KMS-11 (cell line): ENCODE results near the gene GPR153.

ENCODE experiments used
- H2AFZ ChIP-seq: fragments of 200-600 bp; sonication (generic); 2 replicates; pipeline ENCODE4 v1.6.1; 2016; ENCODE audit warnings: antibody characterized with exemption, mixed run types, low read depth
- H3K27ac ChIP-seq: fragments of 200-600 bp; sonication (generic); 2 replicates; pipeline ENCODE4 v1.6.1; 2016; ENCODE audit warnings: mild to moderate bottlenecking, mixed run types
- H3K27me3 ChIP-seq: fragments of 200-600 bp; sonication (generic); 2 replicates; pipeline ENCODE4 v1.6.1; 2017; ENCODE audit warnings: mild to moderate bottlenecking, low read depth, mixed run types, moderate library complexity; ENCODE audit not compliant: insufficient read depth
- H3K36me3 ChIP-seq: fragments of 200-600 bp; sonication (generic); 2 replicates; pipeline ENCODE4 v1.6.1; 2017; ENCODE audit warnings: mild to moderate bottlenecking, mixed run types; ENCODE audit not compliant: insufficient read depth
- H3K4me1 ChIP-seq: fragments of 200-600 bp; sonication (generic); 2 replicates; pipeline ENCODE4 v1.6.1; 2016; ENCODE audit warnings: mild to moderate bottlenecking, low read depth, mixed run types; ENCODE audit not compliant: poor library complexity, severe bottlenecking
- H3K4me2 ChIP-seq: fragments of 200-600 bp; sonication (generic); 2 replicates; pipeline ENCODE4 v1.7.0; 2016; ENCODE audit warnings: mild to moderate bottlenecking, mixed run types
- H3K4me3 ChIP-seq: fragments of 200-600 bp; sonication (generic); IDR thresholded peaks from 2 replicates; pipeline ENCODE4 v1.6.1; 2017; ENCODE audit warnings: low read depth, low read length, mixed read lengths; ENCODE audit not compliant: insufficient read depth
- H3K79me2 ChIP-seq: fragments of 200-600 bp; sonication (generic); 2 replicates; pipeline ENCODE4 v1.6.1; 2016; ENCODE audit warnings: low read depth, mixed run types; ENCODE audit not compliant: insufficient read depth
- H3K9ac ChIP-seq: fragments of 200-600 bp; sonication (generic); 2 replicates; pipeline ENCODE4 v1.6.1; 2016; ENCODE audit warnings: mild to moderate bottlenecking, mixed run types
- H4K20me1 ChIP-seq: fragments of 200-600 bp; sonication (generic); 2 replicates; pipeline ENCODE4 v1.6.1; 2016; ENCODE audit warnings: mild to moderate bottlenecking, mixed run types; ENCODE audit not compliant: insufficient read depth
- CTCF ChIP-seq: fragments of 200-600 bp; sonication (generic); conservative IDR thresholded peaks from 2 replicates; pipeline ENCODE4 v1.6.1; 2017; ENCODE audit warnings: low read depth, mild to moderate bottlenecking, antibody characterized with exemption, low read length, moderate library complexity, mixed read lengths

GPR153 gene

GRCh38 chr1:6267686-6268322, 6.9 kb upstream of the GPR153 start:
- Histone ChIP-seq H3K27me3 (no peaks in the 10 kb centered on the region), H3K4me1 (no peaks in the 10 kb centered on the region)

GRCh38 chr1:6266641-6267040, 5.7 kb upstream of the GPR153 start:
- no peak overlapping the region for H3K9ac ChIP-seq
- no peak overlapping the region for H3K27ac ChIP-seq
- H3K4me3 ChIP-seq = no peak overlapping the region
- H2AFZ ChIP-seq = no peak overlapping the region
- H3K79me2 ChIP-seq = no peaks in the 10 kb centered on the region
- H4K20me1 ChIP-seq = no peaks in the 10 kb centered on the region
- H3K36me3 ChIP-seq = no peaks in the 10 kb centered on the region
- no peak overlapping the region for H3K4me2 ChIP-seq
- no peaks in the 10 kb centered on the region for H3K27me3 ChIP-seq
- no peak for TF ChIP-seq CTCF
- no peaks in the 10 kb centered on the region for H3K4me1 ChIP-seq

More at GRCh38 chr1:6267686-6268322, 6.9 kb upstream of the GPR153 start:
- H3K4me3 ChIP-seq = no peak overlapping the region
- no peaks in the 10 kb centered on the region for H4K20me1 ChIP-seq
- TF ChIP-seq CTCF = no peak
- H3K36me3 ChIP-seq = no peaks in the 10 kb centered on the region
- H3K79me2 ChIP-seq = no peaks in the 10 kb centered on the region
- no peak overlapping the region for H2AFZ ChIP-seq
- H3K27ac ChIP-seq = no peak overlapping the region
- no peak overlapping the region for H3K9ac ChIP-seq
- no peak overlapping the region for H3K4me2 ChIP-seq

GRCh38 chr1:6265151-6265550, 4.3 kb upstream of the GPR153 start:
- Histone ChIP-seq H3K27ac (no peak overlapping the region), H3K4me2 (no peak overlapping the region), H3K9ac (no peak overlapping the region), H4K20me1 (no peaks in the 10 kb centered on the region), H3K4me3 (no peak overlapping the region), H3K36me3 (no peaks in the 10 kb centered on the region), H3K27me3 (peaks cover 5% of the 10 kb centered on the region; the same call in 1 of the 2 replicates), H2AFZ (no peak overlapping the region), H3K4me1 (peaks cover 3% of the 10 kb centered on the region), H3K79me2 (no peaks in the 10 kb centered on the region)
- no peak for TF ChIP-seq CTCF

GRCh38 chr1:6263716-6264115, 2.8 kb upstream of the GPR153 start:
- no peak for TF ChIP-seq CTCF
- Histone ChIP-seq H3K4me1 (peaks cover 7% of the 10 kb centered on the region), H3K9ac (no peak overlapping the region), H4K20me1 (no peaks in the 10 kb centered on the region), H3K27ac (no peak overlapping the region), H3K79me2 (no peaks in the 10 kb centered on the region), H3K4me2 (no peak overlapping the region), H3K36me3 (no peaks in the 10 kb centered on the region), H3K4me3 (no peak overlapping the region), H2AFZ (no peak overlapping the region), H3K27me3 (peaks cover 5% of the 10 kb centered on the region)
